Epithelial cell of esophagus (primary cell): ENCODE measurements around the gene PRDM16.

Experiments
- DNase-seq: peaks from one replicate; pipeline ENCODE4 v3.0.0; 2010; ENCODE audit warnings: low read depth
- H3K4me3 ChIP-seq: 2 replicates; pipeline ENCODE4 v1.5.1; 2011; ENCODE audit warnings: mild to moderate bottlenecking, low read length, control low read depth
- TF ChIP-seq, protein P1 (sequence below): IDR thresholded peaks from 2 replicates; pipeline ENCODE4 v1.5.1; 2011; ENCODE audit warnings: low read depth, mild to moderate bottlenecking, low read length, control low read depth, inconsistent platforms; ENCODE audit not compliant: insufficient read depth; ENCODE audit errors: missing control alignments

PRDM16 gene

DNA sequence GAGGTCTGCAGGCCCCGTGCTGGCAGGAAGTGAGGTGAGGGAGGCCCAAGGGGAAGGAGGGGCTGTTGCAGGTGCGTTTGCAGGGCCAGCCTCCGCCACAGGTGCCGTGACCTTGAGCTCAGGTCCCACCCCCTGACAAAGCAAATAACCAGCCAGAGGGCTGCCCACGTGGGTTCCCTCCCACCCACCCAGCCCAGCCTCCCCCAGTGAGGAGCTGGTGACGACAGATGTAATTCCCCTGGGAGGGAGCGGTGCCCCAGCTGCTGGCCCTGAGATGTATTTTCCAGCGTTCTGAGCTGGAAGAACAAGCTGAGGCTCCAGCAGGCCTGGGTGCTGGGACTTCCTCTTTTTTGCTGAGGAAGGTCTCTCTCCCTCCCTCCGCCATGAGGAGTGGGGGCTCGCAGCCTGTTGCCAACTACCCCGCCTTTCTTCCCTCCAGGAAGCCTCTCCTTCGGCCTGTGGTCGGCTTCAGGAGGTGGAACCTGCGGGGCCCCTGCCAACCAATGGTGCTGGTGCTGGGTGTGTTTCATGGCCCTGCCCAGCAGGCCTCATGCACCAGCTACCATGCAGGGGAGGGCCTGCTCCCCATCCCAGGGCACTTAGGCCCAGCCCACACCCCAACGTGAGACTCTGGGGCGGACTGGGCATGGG, 153.2 kb downstream of the PRDM16 start:
- TF ChIP-seq, protein P1, sequence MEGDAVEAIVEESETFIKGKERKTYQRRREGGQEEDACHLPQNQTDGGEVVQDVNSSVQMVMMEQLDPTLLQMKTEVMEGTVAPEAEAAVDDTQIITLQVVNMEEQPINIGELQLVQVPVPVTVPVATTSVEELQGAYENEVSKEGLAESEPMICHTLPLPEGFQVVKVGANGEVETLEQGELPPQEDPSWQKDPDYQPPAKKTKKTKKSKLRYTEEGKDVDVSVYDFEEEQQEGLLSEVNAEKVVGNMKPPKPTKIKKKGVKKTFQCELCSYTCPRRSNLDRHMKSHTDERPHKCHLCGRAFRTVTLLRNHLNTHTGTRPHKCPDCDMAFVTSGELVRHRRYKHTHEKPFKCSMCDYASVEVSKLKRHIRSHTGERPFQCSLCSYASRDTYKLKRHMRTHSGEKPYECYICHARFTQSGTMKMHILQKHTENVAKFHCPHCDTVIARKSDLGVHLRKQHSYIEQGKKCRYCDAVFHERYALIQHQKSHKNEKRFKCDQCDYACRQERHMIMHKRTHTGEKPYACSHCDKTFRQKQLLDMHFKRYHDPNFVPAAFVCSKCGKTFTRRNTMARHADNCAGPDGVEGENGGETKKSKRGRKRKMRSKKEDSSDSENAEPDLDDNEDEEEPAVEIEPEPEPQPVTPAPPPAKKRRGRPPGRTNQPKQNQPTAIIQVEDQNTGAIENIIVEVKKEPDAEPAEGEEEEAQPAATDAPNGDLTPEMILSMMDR: no peak
- no peak for DNase-seq
- no peak overlapping the region for H3K4me3 ChIP-seq

DNA sequence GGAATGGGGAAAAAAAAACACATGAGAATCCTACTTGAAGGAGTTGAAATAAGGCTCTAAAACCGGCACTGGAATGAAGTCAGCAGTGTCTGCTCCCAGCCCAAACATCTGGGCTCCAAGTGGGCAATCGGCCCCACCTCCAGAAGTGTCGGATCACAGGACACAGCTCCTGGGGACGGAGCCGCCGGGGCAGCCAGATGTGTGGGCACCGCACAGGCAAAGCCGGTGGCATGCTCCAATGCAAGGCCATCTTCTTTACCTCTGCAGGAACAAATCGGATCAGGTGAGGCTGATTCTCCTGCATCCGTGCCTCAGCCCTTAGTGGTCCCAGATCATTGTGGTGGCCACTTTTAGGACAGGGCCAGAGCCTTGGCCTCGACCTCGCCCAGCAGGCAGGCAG, 156.7 kb downstream of the PRDM16 start:
- DNase-seq: no peak
- H3K4me3 ChIP-seq: no peak overlapping the region
- TF ChIP-seq, protein P1: no peak

DNA sequence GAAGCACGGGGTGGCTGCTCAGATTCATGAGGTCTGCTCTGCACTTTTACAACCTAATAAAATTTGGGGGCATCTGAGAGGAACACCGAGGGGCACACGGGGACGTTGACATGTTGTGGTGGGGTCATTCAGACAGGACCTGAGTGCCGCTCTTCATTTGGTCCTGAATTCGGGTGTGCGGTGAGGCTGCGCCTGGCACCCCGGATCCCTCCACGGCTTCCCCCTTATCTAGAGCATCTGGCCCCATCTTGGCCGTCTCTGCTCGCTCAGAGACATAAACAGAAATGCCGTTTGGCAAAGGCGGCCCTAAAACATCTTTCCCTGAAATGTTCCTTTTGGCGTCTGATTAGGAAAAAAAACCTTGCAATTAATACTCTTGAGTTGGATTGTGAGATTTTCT, 157.2 kb downstream of the PRDM16 start:
- TF ChIP-seq, protein P1: no peak
- no peak overlapping the region for H3K4me3 ChIP-seq
- no peak for DNase-seq

DNA sequence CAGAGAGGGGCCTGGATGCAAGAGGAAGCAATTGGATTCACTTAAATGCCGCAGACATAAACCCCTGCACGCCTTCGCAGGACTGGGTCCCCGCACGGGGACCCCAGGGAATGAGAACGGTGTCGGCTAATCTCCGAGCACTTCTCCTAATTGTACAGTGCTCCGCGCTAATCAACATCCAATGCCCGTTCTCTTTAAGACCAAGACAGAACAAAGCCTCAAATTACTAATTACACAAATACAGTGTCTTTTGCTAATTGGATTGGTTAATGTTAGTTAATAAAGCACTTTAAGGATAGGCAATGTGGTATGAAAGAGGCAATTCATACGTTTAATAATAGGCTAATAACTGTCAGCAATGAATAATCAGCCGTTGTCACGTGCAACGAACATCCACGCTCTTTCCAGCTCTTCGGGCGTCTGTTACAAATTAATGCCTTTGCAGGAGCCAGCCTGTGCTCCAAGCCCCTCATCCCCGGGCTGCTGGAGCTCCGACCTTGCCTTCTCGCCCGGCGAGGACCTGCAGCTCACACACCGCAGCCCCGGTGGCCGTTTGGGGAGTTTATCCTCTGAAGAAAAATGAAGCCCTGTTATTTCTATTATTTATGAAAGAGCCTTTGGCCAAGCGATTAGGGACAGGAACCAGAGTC, 157.8 kb downstream of the PRDM16 start:
- no peak overlapping the region for H3K4me3 ChIP-seq
- no peak for DNase-seq
- TF ChIP-seq, protein P1: no peak

DNA sequence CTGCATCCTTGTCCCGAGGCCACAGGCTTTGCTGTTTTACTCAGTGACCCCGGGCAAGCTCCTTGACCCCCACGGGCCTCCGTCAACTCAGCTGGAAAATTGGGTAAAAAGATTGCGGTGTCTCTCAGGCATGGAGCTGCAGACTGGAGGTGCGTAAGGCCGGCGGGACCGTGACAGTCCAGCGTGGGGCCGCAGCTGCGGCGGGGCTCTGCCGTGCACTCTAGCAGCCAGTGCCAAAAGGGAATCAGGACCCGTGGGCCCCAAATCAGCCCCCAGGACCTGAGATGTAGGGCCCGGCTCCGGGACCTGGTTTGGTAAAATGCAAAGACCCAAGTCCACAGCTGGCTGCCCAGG, 158.3 kb downstream of the PRDM16 start:
- TF ChIP-seq, protein P1: no peak
- no peak overlapping the region for H3K4me3 ChIP-seq
- no peak for DNase-seq

DNA sequence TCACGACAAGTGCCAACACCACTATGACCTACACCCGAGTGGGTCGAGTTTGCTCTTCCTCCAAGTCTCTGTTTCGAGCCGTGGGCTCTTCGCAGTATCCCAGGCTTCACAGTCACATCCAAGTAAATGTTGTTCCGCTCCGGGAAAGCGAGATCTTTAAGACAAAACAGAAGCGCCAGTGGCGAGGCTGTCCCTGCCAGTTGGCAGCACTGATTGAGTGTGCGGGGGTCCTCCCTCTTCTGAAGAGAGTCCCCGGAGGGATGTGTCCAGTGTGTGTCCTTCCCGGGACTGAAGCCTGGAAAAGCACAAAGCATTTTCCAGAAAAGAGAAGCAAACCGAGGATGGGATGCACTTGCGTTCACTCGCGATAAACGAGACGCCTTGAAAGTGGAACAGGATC, 158.9 kb downstream of the PRDM16 start:
- TF ChIP-seq, protein P1: no peak
- no peak for DNase-seq
- H3K4me3 ChIP-seq: no peak overlapping the region
